Stimulated activated CD8-positive, alpha-beta memory T cell treated with anti-CD3 and anti-CD28 coated beads, Interleukin-12 subunit alpha, Interleukin-12 subunit beta, amount 100 ng/mL, for 24 hours (primary cell): Measurements from ENCODE around the gene CYP11A1.

Experiments
- DNase-seq: peaks from one replicate; pipeline ENCODE4 v3.0.0-alpha.2; 2020; ENCODE audit errors: extremely low read depth

CYP11A1 gene

GRCh38 chr15:74388363-74388951 lies 21.0 kb upstream of the CYP11A1 start:
- DNase-seq: no peak

GRCh38 chr15:74387621-74388362 lies 20.3 kb upstream of the CYP11A1 start:
- DNase-seq: no peak

GRCh38 chr15:74387141-74387541 lies 19.7 kb upstream of the CYP11A1 start:
- no peak for DNase-seq

GRCh38 chr15:74386496-74387140 lies 19.2 kb upstream of the CYP11A1 start:
- no peak for DNase-seq

- no peak for DNase-seq
Measured at GRCh38 chr15:74385733-74386132, 18.3 kb upstream of the CYP11A1 start.

GRCh38 chr15:74384881-74385643 lies 17.6 kb upstream of the CYP11A1 start:
- DNase-seq: no peak

GRCh38 chr15:74384566-74384880 lies 17.1 kb upstream of the CYP11A1 start:
- no peak for DNase-seq

GRCh38 chr15:74383695-74384565 lies 16.5 kb upstream of the CYP11A1 start:
- no peak for DNase-seq

GRCh38 chr15:74383286-74383685 lies 15.8 kb upstream of the CYP11A1 start:
- DNase-seq: no peak

GRCh38 chr15:74382004-74382816 lies 14.8 kb upstream of the CYP11A1 start:
- DNase-seq: no peak

GRCh38 chr15:74381481-74381880 lies 14.0 kb upstream of the CYP11A1 start:
- DNase-seq: no peak

- no peak for DNase-seq
Measured at GRCh38 chr15:74381190-74381453, 13.7 kb upstream of the CYP11A1 start.

GRCh38 chr15:74380361-74381189 lies 13.1 kb upstream of the CYP11A1 start:
- no peak for DNase-seq

GRCh38 chr15:74378848-74379247 lies 11.4 kb upstream of the CYP11A1 start:
- no peak for DNase-seq

- no peak for DNase-seq
Measured at GRCh38 chr15:74377831-74378766, 10.7 kb upstream of the CYP11A1 start.

GRCh38 chr15:74376825-74377581 lies 9.6 kb upstream of the CYP11A1 start:
- DNase-seq: no peak

- DNase-seq: no peak
Measured at GRCh38 chr15:74376226-74376625, 8.8 kb upstream of the CYP11A1 start.

GRCh38 chr15:74375303-74375693 lies 7.9 kb upstream of the CYP11A1 start:
- no peak for DNase-seq
